HG02840 (cell line): Measurements from ENCODE around the gene TMTC2.
"Not testable (repeated sequence)": the region's sequence is repeated elsewhere in the genome, so short reads cannot be mapped to it uniquely, and the experiment has no call there.

ENCODE experiments used
- ATAC-seq: cut with Tn5 transposase; IDR thresholded peaks from one replicate; pipeline ENCODE4 v1.9.1; 2021; ENCODE audit warnings: mild to moderate bottlenecking, moderate library complexity, moderate number of reproducible peaks; ENCODE audit not compliant: unreplicated experiment, low FRiP score

Gene TMTC2

GRCh38 chr12:82781309-82781997 lies 94.7 kb downstream of the TMTC2 start:
- no peak for ATAC-seq

- no peak for ATAC-seq
Measured at GRCh38 chr12:82783435-82783834, 96.7 kb downstream of the TMTC2 start.

GRCh38 chr12:82787016-82787415 lies 100.3 kb downstream of the TMTC2 start:
- no peak for ATAC-seq

- ATAC-seq, result no peak
Measured at GRCh38 chr12:82788594-82788993, 101.9 kb downstream of the TMTC2 start.

GRCh38 chr12:82789674-82790073 lies 103.0 kb downstream of the TMTC2 start:
- no peak for ATAC-seq

GRCh38 chr12:82793751-82794281 lies 107.1 kb downstream of the TMTC2 start:
- no peak for ATAC-seq

GRCh38 chr12:82797480-82797879 lies 110.8 kb downstream of the TMTC2 start:
- ATAC-seq, result no peak

GRCh38 chr12:82800185-82800584 lies 113.5 kb downstream of the TMTC2 start:
- ATAC-seq, result no peak

GRCh38 chr12:82801951-82802610 lies 115.4 kb downstream of the TMTC2 start:
- ATAC-seq, result no peak

- ATAC-seq, result no peak
Measured at GRCh38 chr12:82803201-82803600, 116.5 kb downstream of the TMTC2 start.

GRCh38 chr12:82804601-82805000 lies 117.9 kb downstream of the TMTC2 start:
- no peak for ATAC-seq

- not testable (repeated sequence) for ATAC-seq
Measured at GRCh38 chr12:82805004-82805403, 118.3 kb downstream of the TMTC2 start.

GRCh38 chr12:82805812-82806497 lies 119.2 kb downstream of the TMTC2 start:
- ATAC-seq, result no peak

GRCh38 chr12:82807132-82807737 lies 120.5 kb downstream of the TMTC2 start:
- no peak for ATAC-seq

- no peak for ATAC-seq
Measured at GRCh38 chr12:82810568-82810967, 123.9 kb downstream of the TMTC2 start.

GRCh38 chr12:82817368-82817767 lies 130.7 kb downstream of the TMTC2 start:
- ATAC-seq, result no peak

- no peak for ATAC-seq
Measured at GRCh38 chr12:82818271-82819035, 131.7 kb downstream of the TMTC2 start.

GRCh38 chr12:82826505-82826904 lies 139.8 kb downstream of the TMTC2 start:
- no peak for ATAC-seq

- ATAC-seq, result no peak
Measured at GRCh38 chr12:82832096-82832495, 145.4 kb downstream of the TMTC2 start.

- no peak for ATAC-seq
Measured at GRCh38 chr12:82832981-82833380, 146.3 kb downstream of the TMTC2 start.
